Stimulated activated memory B cell treated with anti-CD40 and anti-IgM and Interleukin-4, amounts not matched to agents 10 μg/mL and 1 μg/mL and 100 μg/mL, for 72 hours (primary cell): ENCODE results near the gene ZNF148.

Source experiments
- ATAC-seq: fragments of 150-1000 bp; cut with Tn5 transposase; 2 replicates; pipeline ENCODE4 v1.10.0; 2021
- H3K27ac Mint-ChIP-seq: one replicate; pipeline ENCODE4 v1.8.0; 2022; ENCODE audit warnings: mild to moderate bottlenecking, mixed read lengths
- H3K27me3 Mint-ChIP-seq: one replicate; pipeline ENCODE4 v1.8.0; 2022; ENCODE audit warnings: mixed read lengths
- H3K36me3 Mint-ChIP-seq: one replicate; pipeline ENCODE4 v1.8.0; 2022; ENCODE audit warnings: mixed read lengths
- H3K4me1 Mint-ChIP-seq: one replicate; pipeline ENCODE4 v1.8.0; 2022; ENCODE audit warnings: mixed read lengths
- H3K4me3 Mint-ChIP-seq: one replicate; pipeline ENCODE4 v1.8.0; 2022; ENCODE audit warnings: mild to moderate bottlenecking, moderate library complexity, mixed read lengths
- H3K9me3 Mint-ChIP-seq: one replicate; pipeline ENCODE4 v1.8.0; 2022; ENCODE audit warnings: mixed read lengths

The ZNF148 gene

DNA sequence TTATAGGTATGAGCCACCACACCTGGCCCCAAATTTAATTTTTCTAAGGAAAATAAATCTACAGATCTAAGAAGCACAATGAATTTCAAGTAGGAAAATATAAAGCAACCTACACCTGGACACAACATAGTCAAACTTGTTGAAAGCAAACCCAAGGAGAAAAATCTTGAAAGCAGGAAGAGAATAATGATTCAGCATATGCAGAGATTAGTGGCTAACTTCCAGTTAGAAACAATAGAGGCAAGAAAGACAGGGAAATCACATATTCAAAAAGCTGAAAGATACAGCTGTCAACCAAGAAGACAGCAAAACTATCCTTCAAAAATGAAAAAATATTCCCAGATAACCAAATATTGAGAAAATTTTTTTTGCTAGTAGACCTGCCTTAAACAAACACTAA is 49.4 kb downstream of the ZNF148 start:
- H3K27me3 Mint-ChIP-seq, result no peaks in the 10 kb centered on the region
- no peak overlapping the region for H3K4me3 Mint-ChIP-seq
- peaks cover 5% of the 10 kb centered on the region for H3K9me3 Mint-ChIP-seq
- no peak for ATAC-seq
- peaks cover 37% of the 10 kb centered on the region for H3K36me3 Mint-ChIP-seq
- no peak overlapping the region for H3K27ac Mint-ChIP-seq
- H3K4me1 Mint-ChIP-seq, result no peaks in the 10 kb centered on the region

DNA sequence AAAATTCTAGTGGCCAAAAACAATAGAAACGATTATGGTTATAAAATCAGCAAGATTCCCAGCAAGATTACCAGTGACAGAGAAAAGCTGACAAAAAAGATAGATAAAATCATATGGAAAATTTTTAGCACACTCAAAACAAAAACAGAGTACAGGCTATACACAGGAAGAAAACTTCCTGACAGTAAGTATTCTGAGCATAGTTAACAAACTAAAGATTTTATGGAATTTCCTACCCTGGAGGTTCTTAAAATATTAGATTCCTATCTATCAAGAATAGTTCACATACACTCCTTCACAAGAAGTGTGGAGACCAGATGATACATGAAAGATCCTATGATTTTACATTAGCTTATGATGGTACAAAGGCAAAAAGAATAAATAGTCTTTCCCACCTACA is 50.8 kb downstream of the ZNF148 start:
- ATAC-seq, result no peak
- Mint-ChIP-seq H3K27me3 (no peaks in the 10 kb centered on the region), H3K4me1 (no peaks in the 10 kb centered on the region), H3K9me3 (peaks cover 5% of the 10 kb centered on the region), H3K27ac (no peak overlapping the region), H3K36me3 (peaks cover 46% of the 10 kb centered on the region), H3K4me3 (no peak overlapping the region)

DNA sequence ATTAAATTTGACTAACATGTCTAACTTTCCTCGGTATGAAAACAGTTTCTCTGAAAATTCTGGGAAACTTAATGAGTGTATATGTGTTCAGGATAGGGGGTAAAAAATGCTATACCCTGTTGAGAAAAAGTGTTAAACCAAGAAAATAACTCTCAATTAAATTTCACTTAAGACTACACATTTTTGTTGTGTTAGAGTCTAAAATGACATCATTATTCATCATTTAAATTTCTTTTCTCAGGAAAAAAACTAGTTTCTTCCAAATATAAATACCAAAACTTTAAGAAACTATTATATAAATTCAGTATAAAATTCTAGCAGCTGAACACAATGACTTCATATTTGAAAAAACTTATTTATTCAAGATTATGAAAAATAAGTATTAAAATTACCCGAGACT is 52.2 kb downstream of the ZNF148 start:
- Mint-ChIP-seq H3K27me3 (no peaks in the 10 kb centered on the region), H3K4me3 (no peak overlapping the region), H3K27ac (no peak overlapping the region), H3K4me1 (no peaks in the 10 kb centered on the region), H3K9me3 (peaks cover 5% of the 10 kb centered on the region), H3K36me3 (peaks cover 60% of the 10 kb centered on the region)
- ATAC-seq, result no peak

DNA sequence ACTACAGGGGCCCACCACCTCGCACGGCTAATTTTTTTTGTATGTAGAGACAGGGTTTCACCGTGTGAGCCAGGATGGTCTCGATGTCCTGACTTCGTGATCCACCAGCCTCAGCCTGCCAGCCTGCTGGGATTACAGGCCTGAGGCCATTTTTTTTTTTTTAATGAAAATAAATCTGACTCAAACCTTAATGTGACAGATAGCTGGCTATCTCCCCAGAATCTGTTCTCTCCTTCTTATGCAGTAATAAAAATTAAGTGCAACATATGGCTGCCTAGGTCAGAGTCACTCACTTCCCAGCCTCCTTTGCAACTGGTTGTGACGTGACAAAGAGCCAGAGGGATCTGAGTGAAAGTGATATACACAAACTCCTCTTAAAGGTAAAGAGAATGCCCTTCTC is 53.0 kb downstream of the ZNF148 start:
- no peaks in the 10 kb centered on the region for H3K27me3 Mint-ChIP-seq
- no peak overlapping the region for H3K4me3 Mint-ChIP-seq
- H3K27ac Mint-ChIP-seq, result no peak overlapping the region
- H3K9me3 Mint-ChIP-seq, result peaks cover 5% of the 10 kb centered on the region
- H3K4me1 Mint-ChIP-seq, result peaks cover 4% of the 10 kb centered on the region
- peaks cover 60% of the 10 kb centered on the region for H3K36me3 Mint-ChIP-seq
- ATAC-seq, result no peak

DNA sequence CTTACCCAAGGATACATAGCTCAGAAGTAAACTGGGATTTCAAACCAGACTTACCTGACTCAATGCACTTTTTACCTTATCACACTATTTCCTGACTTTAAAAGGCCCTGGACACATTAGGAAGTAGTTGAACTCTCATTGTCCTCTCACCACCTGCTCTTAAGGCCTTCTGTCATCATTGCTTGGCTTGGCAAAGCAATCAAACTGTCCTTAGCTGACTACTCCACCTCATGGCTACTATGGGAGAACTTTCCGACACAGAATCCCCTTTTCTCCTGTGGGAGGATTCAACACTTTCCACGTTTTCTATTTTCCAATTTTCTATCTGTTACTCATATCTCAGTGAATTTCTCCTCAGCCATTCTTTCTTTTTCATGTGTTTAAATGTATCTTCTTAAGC is 55.4 kb downstream of the ZNF148 start:
- Mint-ChIP-seq H3K27me3 (no peaks in the 10 kb centered on the region), H3K4me1 (peaks cover 19% of the 10 kb centered on the region), H3K27ac (no peak overlapping the region), H3K36me3 (peaks cover 54% of the 10 kb centered on the region), H3K4me3 (no peak overlapping the region), H3K9me3 (peaks cover 4% of the 10 kb centered on the region)
- no peak for ATAC-seq

DNA sequence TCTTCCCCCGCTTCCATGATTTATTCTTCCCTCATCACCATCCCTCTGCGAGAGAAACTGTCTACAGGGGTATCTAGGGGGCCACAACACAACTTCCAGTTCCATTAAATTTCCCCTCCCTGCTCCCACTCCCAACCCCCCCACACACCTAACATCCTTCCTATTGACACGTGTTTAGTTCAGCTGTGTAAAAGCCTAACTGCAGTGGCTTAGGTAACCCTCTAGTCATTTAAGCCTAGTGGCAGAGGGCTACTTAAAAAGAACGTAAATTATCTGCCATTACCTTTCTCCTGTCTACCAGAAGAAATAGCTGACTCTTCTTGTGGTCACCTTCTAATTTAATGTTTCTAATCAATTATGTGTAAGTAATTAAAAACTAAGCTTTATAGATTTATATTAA is 56.3 kb downstream of the ZNF148 start:
- H3K27me3 Mint-ChIP-seq, result no peaks in the 10 kb centered on the region
- H3K27ac Mint-ChIP-seq, result no peak overlapping the region
- no peak overlapping the region for H3K4me3 Mint-ChIP-seq
- ATAC-seq, result no peak
- H3K9me3 Mint-ChIP-seq, result peaks cover 4% of the 10 kb centered on the region
- peaks cover 19% of the 10 kb centered on the region for H3K4me1 Mint-ChIP-seq
- H3K36me3 Mint-ChIP-seq, result peaks cover 55% of the 10 kb centered on the region

DNA sequence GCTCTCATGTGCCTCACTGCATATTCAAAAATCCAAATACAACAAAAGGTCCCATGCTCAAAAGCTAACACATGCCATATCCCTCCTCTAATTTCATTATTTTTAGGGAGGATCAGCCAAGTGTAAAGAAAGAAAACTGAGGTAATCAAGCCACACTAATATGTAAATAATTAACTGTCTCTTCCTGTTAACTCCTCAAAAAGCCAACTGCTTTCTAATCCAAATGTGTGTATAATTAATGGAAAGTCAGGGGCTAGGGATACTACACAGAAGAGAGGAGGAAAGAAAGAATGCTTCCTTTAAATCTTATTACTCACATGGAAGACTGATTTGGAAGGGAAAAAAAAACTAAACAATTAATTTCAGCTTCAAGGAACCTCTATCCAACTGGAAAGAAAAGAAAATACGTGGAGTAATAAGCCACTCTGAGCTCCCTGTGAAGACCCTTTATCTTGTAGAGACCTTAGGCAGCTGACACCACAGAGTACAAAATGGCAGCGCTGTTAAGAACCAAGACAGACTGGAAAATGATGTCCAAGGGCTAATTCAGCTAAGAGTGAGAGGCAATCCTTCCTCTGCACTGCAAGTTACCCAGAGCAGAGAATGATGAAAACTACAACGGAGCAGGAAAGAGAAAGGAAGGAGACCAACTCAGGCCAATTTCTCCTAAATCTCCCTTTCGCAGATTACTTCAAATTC is 56.8 kb downstream of the ZNF148 start:
- Mint-ChIP-seq H3K4me3 (no peak overlapping the region), H3K27ac (no peak overlapping the region), H3K9me3 (peaks cover 4% of the 10 kb centered on the region), H3K36me3 (peaks cover 52% of the 10 kb centered on the region), H3K4me1 (peaks cover 19% of the 10 kb centered on the region), H3K27me3 (no peaks in the 10 kb centered on the region)
- ATAC-seq, result no peak

DNA sequence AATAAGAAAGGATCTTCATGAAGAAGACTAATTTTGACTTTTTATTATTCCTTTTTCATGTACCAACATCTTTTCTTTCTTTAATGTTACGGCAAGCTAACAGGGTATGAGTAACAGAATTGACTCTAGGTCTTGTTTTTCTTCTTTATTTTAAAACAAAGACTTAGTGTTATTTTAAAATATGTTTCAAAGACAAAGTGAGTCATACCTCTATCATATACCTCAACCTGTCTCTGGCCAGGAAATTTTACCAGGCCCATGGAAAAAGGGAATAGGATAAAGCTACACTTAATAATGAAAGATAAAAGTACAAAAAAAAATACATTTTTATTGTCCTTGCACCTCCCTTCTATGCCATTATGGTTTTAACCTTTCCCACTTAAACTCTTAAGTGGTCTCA is 57.4 kb downstream of the ZNF148 start:
- no peaks in the 10 kb centered on the region for H3K27me3 Mint-ChIP-seq
- H3K4me3 Mint-ChIP-seq, result no peak overlapping the region
- H3K36me3 Mint-ChIP-seq, result peaks cover 57% of the 10 kb centered on the region
- peaks cover 19% of the 10 kb centered on the region for H3K4me1 Mint-ChIP-seq
- peaks cover 4% of the 10 kb centered on the region for H3K9me3 Mint-ChIP-seq
- ATAC-seq, result no peak
- H3K27ac Mint-ChIP-seq, result no peak overlapping the region

DNA sequence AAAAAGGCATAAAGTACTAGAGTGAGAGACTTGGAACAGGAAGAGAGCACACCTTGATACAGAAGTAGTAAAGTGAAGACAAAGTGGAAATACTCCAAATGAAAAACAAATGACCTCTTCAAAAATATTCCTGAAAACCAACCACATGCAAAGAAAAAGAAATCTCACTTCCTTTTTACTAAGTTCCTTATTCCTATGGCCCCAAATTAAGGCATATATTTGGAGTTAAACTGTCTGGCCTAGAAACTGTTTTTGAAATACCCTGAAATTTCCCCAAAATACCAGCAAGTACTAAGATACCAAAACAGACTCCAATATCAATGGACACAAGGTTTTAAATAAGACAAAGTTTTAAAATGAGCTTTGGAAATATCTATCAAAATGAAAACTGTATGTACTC is 58.2 kb downstream of the ZNF148 start:
- H3K9me3 Mint-ChIP-seq, result peaks cover 7% of the 10 kb centered on the region
- H3K4me1 Mint-ChIP-seq, result peaks cover 19% of the 10 kb centered on the region
- H3K36me3 Mint-ChIP-seq, result peaks cover 65% of the 10 kb centered on the region
- ATAC-seq, result no peak
- peak overlapping the region; percentile 83 for H3K27ac Mint-ChIP-seq
- peak overlapping the region; percentile 37 for H3K4me3 Mint-ChIP-seq
- H3K27me3 Mint-ChIP-seq, result no peaks in the 10 kb centered on the region

DNA sequence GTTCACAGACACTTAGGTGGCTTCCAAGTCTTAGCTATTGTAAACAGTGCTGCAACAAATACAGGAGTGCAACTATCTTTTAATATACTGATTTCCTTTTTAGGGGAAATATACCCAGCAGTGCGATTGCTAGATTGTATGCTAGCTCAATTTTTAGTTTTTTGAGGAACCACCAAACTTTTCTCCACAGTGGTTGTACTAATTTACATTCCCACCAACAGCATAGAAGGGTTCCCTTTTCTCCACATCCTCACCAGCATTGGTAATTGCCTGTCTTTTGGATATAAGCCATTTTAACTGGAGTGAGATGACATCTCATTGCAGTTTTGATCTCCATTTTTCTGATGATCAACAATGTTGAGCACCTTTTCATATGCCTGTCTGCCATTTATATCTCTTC is 58.9 kb downstream of the ZNF148 start:
- Mint-ChIP-seq H3K4me1 (peaks cover 24% of the 10 kb centered on the region), H3K36me3 (peaks cover 71% of the 10 kb centered on the region), H3K9me3 (peaks cover 7% of the 10 kb centered on the region), H3K27me3 (no peaks in the 10 kb centered on the region), H3K4me3 (no peak overlapping the region), H3K27ac (peak overlapping the region; percentile 83)
- ATAC-seq, result no peak

DNA sequence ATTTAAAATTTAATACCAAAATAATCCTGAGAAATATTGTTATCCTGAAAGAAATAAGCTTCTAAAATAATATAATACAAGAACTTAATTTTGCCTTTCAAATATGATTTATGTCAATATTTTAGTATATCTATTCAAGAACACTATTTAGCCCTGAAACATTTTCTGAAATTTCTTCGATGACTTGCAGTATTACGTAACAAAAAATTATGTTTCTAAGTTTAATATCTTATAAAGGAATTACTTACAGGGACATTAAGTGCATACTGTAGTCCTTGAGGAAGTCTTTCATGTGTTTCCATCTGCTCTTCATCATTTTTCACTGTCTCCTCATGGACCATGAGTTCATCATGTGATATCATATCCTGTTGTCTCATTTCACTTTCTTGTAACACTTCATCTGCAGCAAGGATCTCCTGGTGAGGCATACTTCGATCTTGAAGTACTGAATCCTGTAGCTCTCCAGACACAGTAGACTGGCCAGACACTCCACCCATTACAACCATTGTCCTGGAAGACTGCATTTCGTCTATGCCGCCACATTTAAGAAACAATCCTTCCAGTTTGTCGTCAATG is 62.0 kb downstream of the ZNF148 start:
- peaks cover 7% of the 10 kb centered on the region for H3K9me3 Mint-ChIP-seq
- ATAC-seq, result no peak
- no peak overlapping the region for H3K27ac Mint-ChIP-seq
- H3K36me3 Mint-ChIP-seq, result peaks cover 77% of the 10 kb centered on the region
- peaks cover 43% of the 10 kb centered on the region for H3K4me1 Mint-ChIP-seq
- H3K4me3 Mint-ChIP-seq, result no peak overlapping the region
- no peaks in the 10 kb centered on the region for H3K27me3 Mint-ChIP-seq

DNA sequence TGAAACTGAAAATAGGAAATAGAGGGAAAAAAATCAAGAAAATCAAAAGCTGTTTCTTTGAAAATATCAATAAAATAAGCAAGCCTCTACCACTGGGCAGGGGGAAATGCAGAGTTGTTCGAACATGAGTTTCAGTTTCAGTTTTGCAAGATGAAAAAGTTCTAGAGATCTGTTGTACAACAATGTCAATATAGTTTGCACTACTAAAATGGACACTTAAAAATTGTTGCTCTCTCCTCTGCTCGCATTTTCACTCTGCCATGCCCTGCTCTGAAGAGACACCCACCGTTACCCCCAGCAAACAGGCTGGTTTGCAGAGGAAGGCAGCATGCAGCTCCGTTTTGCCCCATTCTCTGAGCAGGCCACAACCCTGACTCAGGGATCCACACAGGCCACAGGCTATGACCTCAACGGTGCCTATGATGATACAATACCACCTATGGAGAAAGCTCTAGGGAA is 64.5 kb downstream of the ZNF148 start:
- H3K27ac Mint-ChIP-seq, result peak overlapping the region; percentile 58
- no peaks in the 10 kb centered on the region for H3K27me3 Mint-ChIP-seq
- H3K4me3 Mint-ChIP-seq, result peak overlapping the region; percentile 69
- H3K9me3 Mint-ChIP-seq, result peaks cover 3% of the 10 kb centered on the region
- H3K36me3 Mint-ChIP-seq, result peaks cover 77% of the 10 kb centered on the region
- peaks cover 32% of the 10 kb centered on the region for H3K4me1 Mint-ChIP-seq
- ATAC-seq, result no peak

DNA sequence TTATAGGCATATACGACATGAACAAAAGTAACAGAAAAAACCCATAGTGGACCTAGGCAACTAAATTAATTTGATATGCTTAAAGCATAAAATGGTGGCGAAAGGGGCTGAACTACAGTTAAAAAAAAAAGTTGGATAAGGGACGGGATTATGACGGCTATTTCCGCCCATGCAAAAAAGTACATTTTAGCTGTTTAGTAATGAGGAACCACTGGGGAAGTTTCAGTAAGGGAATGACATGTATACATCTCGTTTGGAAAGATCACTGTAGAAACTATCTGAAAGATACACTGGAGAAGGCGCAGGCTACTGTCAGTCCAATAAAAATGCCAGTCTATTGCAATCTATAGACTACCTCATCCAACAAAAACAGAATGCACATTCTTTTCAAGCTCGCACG is 65.6 kb downstream of the ZNF148 start:
- peaks cover 3% of the 10 kb centered on the region for H3K9me3 Mint-ChIP-seq
- ATAC-seq, result no peak
- H3K27me3 Mint-ChIP-seq, result no peaks in the 10 kb centered on the region

DNA sequence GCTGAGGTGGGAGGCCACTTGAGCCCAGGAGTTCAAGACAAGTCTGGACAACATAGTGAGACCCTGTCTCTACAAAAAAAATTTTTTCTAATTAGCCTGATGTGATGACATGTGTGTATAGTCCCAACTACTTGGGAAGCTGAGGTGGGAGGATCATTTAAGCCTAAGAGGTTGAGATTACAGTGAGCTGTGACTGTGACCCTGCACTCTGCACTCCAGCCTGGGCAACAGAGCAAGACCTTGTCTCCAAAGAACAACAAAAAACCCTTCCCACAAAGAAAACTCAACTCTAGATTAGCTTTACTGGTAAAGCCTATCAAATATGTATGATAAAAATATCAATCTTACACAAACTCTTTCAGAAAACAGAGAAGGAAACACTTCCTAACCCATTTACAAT is 68.5 kb downstream of the ZNF148 start:
- H3K4me1 Mint-ChIP-seq, result peaks cover 41% of the 10 kb centered on the region
- H3K9me3 Mint-ChIP-seq, result no peaks in the 10 kb centered on the region
- ATAC-seq, result no peak
- no peaks in the 10 kb centered on the region for H3K27me3 Mint-ChIP-seq
- H3K36me3 Mint-ChIP-seq, result peaks cover 69% of the 10 kb centered on the region
- no peak overlapping the region for H3K4me3 Mint-ChIP-seq
- H3K27ac Mint-ChIP-seq, result no peak overlapping the region

More for the DNA sequence above, 65.6 kb downstream of the ZNF148 start:
- Mint-ChIP-seq H3K36me3 (peaks cover 75% of the 10 kb centered on the region), H3K4me1 (peaks cover 32% of the 10 kb centered on the region), H3K4me3 (peak overlapping the region; percentile 5), H3K27ac (no peak overlapping the region)

DNA sequence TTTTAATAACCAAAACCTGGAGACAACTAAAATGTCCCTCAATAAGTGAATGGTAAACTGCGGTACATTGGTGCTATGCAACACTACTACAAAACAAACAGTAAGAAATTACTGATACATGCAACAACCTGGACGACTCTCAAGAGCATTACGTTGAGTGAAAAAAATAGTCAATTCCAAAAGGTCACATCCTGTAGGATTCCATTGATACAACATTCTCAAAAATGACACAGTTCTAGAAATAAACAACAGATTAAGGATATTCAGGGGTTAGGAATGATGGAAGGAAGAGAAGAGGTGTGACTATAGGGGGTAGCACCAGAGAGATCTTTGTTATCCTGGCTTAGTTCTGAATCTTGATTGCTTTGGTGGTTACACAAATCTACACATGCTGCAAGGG is 72.2 kb downstream of the ZNF148 start:
- no peaks in the 10 kb centered on the region for H3K27me3 Mint-ChIP-seq
- peaks cover 24% of the 10 kb centered on the region for H3K4me1 Mint-ChIP-seq
- no peak overlapping the region for H3K27ac Mint-ChIP-seq
- no peak overlapping the region for H3K4me3 Mint-ChIP-seq
- H3K36me3 Mint-ChIP-seq, result peaks cover 37% of the 10 kb centered on the region
- ATAC-seq, result no peak
- no peaks in the 10 kb centered on the region for H3K9me3 Mint-ChIP-seq

DNA sequence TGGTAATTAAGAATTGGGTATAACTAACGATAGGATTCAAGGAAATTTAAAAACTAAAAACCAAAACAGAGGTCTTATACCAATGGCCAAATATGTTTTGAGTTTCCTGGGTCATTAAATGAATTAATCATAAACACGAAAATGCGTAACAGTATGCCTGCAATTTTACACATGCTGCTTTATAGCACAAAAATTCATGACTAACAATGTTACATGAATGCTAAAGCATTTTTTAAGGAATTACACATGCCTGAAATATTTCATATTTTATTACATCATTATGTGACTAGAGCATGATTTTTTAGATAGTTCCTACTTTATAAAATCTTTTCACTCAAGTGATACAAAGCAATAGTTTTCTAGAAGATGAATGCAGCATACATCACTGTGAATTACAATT is 74.7 kb downstream of the ZNF148 start:
- no peak for ATAC-seq
- Mint-ChIP-seq H3K27me3 (no peaks in the 10 kb centered on the region), H3K9me3 (no peaks in the 10 kb centered on the region), H3K4me1 (peaks cover 26% of the 10 kb centered on the region), H3K36me3 (peaks cover 16% of the 10 kb centered on the region), H3K27ac (no peak overlapping the region), H3K4me3 (no peak overlapping the region)
